Transverse colon (tissue), 4 donors: ENCODE measurements around the gene CRYAB. TPM values are rescaled to one million over a fixed set of nuclear protein-coding genes. Genes with fewer than 3 reads are reported as not detected.
"Not testable (repeated sequence)": the region's sequence is repeated elsewhere in the genome, so short reads cannot be mapped to it uniquely, and the experiment has no call there.

ENCODE experiments used
- DNase-seq: peaks from one replicate; pipeline ENCODE4 v3.0.0-alpha.2; 2019
- H3K27ac ChIP-seq, 4 donors: fragments of 200-600 bp; sonication (generic); 2 replicates each; pipeline ENCODE4 v1.5.1; 2016 to 2018; ENCODE audit warnings: inconsistent platforms in 4 of 4
- H3K27me3 ChIP-seq: fragments of 200-600 bp; sonication (generic); 2 replicates; pipeline ENCODE4 v1.5.1; 2017; ENCODE audit warnings: inconsistent platforms
- H3K36me3 ChIP-seq, 4 donors: fragments of 200-600 bp; sonication (generic); 2 replicates each; pipeline ENCODE4 v1.5.1; 2017 to 2019; ENCODE audit warnings: inconsistent platforms in 4 of 4
- H3K4me1 ChIP-seq, 4 donors: fragments of 200-600 bp; sonication (generic); 2 replicates each; pipeline ENCODE4 v1.5.1; 2017 to 2020; ENCODE audit warnings: inconsistent platforms in 4 of 4
- H3K4me3 ChIP-seq, 4 donors: fragments of 200-600 bp; sonication (generic); 1 replicate in 1 of 4; 2 replicates in 3 of 4; pipeline versions ENCODE4 v1.5.1 to v1.6.1; 2017 to 2019; ENCODE audit warnings: inconsistent platforms in 4 of 4
- H3K9me3 ChIP-seq, 2 donors: fragments of 200-600 bp; sonication (generic); 2 replicates each; pipeline ENCODE4 v1.5.1; 2017 to 2019; ENCODE audit warnings: inconsistent platforms in 2 of 2
- EP300 ChIP-seq: sonication (generic); formaldehyde crosslinking; IDR thresholded peaks from one replicate; pipeline ENCODE4 v1.6.1; 2017; ENCODE audit warnings: antibody characterized with exemption, low read depth
- POLR2A ChIP-seq: fragments of 450-650 bp; IDR thresholded peaks from one replicate; pipeline ENCODE4 v1.6.1; 2016; ENCODE audit warnings: antibody characterized with exemption, mild to moderate bottlenecking, moderate library complexity
- POLR2AphosphoS5 ChIP-seq, 3 donors: sonication (generic); formaldehyde crosslinking; IDR thresholded peaks; one replicate each; pipeline ENCODE4 v1.6.1; 2016; ENCODE audit warnings: antibody characterized with exemption in 3 of 3
- WGBS, 2 donors: methylation state at CpG; one replicate each; pipeline ENCODE4 v1.1.5; 2018; ENCODE audit warnings: low coverage in 1 of 2; 5-methylcytosine and 5-hydroxymethylcytosine counted together
- in situ Hi-C, 4 donors: fragments of 200-750 bp; cut with MboI; loops; one replicate each; pipeline versions ENCODE4 v1.15.0 to v1.15.1; 2017; ENCODE audit warnings: low sequenced_read_pairs in 3 of 4, low pct_ligation_motif_present in 1 of 4, low pct_unique_long_range_greater_than_20kb in 1 of 4
- intact Hi-C: fragments of 100-400 bp; cut with DNase I; formaldehyde crosslinking; loops from one replicate; pipeline ENCODE4 v1.15.1; 2023; ENCODE audit warnings: low total_unique reads
- total RNA-seq, 4 donors: library from RNA; depleted of rRNA; stranded (reverse); fragments of >200 nt; gene quantifications; one replicate each; pipeline ENCODE4 v1.1.0, GENCODE V29; 2016
- TF ChIP-seq, protein P1 (sequence below), 5 experiments: fragments of 200-600 bp in 3 of 5; fragments of 450-650 bp in 2 of 5; sonication (generic) in 3 of 5; IDR thresholded peaks; 1 replicate in 2 of 5; 2 replicates in 3 of 5; pipeline ENCODE4 v1.5.1; 2016 to 2017; ENCODE audit warnings: antibody characterized with exemption in 5 of 5, inconsistent platforms in 3 of 5, mild to moderate bottlenecking in 2 of 5, moderate library complexity in 1 of 5

CRYAB gene
- total RNA-seq, 4 donors from 2014 or later, result 38.0 to 112 (median 68.2) TPM

DNA sequence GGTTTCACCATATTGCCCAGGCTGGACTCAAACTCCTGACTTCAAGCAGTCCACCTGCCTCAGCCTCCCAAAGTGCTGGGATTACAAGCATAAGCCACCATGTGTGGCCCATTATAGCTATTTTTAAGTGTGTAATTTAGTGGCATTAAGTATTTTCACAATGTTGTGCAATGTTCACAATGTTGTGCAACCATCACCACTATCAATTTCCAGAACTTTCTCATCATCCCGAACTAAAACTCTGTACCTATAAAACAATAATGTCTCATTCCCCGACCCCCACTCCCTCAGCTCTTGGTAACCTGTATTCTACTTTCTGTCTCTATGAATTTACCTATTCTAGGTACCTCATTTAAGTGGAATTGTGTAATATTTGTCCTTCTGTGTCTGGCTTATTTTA is 24.7 kb downstream of the CRYAB start:
- in situ Hi-C loops, result no loop called here
- intact Hi-C loops, result no loop called here
- TF ChIP-seq POLR2A, result no peak
- TF ChIP-seq EP300, result no peak
- no peak for TF ChIP-seq POLR2AphosphoS5 (IDR thresholded peaks at IDR 0.05)
- TF ChIP-seq, protein P1, sequence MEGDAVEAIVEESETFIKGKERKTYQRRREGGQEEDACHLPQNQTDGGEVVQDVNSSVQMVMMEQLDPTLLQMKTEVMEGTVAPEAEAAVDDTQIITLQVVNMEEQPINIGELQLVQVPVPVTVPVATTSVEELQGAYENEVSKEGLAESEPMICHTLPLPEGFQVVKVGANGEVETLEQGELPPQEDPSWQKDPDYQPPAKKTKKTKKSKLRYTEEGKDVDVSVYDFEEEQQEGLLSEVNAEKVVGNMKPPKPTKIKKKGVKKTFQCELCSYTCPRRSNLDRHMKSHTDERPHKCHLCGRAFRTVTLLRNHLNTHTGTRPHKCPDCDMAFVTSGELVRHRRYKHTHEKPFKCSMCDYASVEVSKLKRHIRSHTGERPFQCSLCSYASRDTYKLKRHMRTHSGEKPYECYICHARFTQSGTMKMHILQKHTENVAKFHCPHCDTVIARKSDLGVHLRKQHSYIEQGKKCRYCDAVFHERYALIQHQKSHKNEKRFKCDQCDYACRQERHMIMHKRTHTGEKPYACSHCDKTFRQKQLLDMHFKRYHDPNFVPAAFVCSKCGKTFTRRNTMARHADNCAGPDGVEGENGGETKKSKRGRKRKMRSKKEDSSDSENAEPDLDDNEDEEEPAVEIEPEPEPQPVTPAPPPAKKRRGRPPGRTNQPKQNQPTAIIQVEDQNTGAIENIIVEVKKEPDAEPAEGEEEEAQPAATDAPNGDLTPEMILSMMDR (IDR thresholded peaks at IDR 0.05), result no peak
- WGBS, 2 donors, result 69 to 82% methylated on average over 2 of the region's 2 CpGs
- Histone ChIP-seq H3K27ac (no peak overlapping the region), H3K27me3 (no peaks in the 10 kb centered on the region), H3K4me3 (no peak overlapping the region), H3K36me3 (no peaks in the 10 kb centered on the region), H3K4me1 (no peaks in the 10 kb centered on the region), H3K9me3 (no peaks in the 10 kb centered on the region)
- DNase-seq, result no peak

DNA sequence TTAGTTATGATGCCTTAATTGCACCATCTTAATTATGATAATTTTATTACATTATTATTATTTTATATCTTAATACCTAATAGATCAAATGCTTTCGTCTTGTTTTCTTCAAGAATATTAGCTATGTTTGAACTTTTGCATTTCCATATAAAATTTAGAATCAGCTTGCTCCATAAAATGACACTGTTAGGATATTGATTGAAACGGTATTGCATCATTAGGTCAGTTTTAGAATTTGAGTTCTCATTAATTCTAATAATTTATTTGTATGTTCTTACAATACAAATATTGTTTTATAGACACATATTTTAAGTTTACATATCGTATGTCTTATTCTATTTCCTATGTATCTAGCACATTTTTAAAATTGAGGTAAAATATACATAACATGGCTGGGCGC is 25.5 kb downstream of the CRYAB start:
- DNase-seq, result no peak
- Histone ChIP-seq H3K27me3 (no peaks in the 10 kb centered on the region), H3K4me3 (no peak overlapping the region), H3K27ac (no peak overlapping the region), H3K4me1 (no peaks in the 10 kb centered on the region), H3K9me3 (no peaks in the 10 kb centered on the region), H3K36me3 (no peaks in the 10 kb centered on the region)
- no peak for TF ChIP-seq POLR2AphosphoS5 (IDR thresholded peaks at IDR 0.05)
- TF ChIP-seq, protein P1 (IDR thresholded peaks at IDR 0.05), result no peak
- no peak for TF ChIP-seq POLR2A
- intact Hi-C loops, result no loop called here
- 70 to 81% methylated on average over 4 of the region's 4 CpGs for WGBS, 2 donors
- in situ Hi-C loops, result no loop called here

DNA sequence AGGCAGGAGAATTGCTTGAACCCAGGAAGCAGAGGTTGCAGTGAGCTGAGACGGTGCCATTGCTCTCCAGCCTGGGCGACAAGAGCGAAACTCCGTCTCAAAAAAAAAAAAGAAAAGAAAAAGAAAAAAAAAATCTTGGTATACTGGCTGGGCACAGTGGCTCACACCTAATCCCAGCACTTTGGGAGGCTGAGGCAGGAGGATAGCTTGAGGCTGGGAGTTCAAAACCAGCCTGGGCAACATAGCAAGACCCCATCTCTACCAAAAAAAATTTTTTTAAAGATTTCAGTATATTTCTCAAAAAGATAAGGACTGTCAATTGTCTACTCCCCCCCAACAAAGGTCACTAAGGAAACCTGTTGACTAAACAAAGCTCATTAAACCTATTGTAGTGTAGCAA is 26.5 kb downstream of the CRYAB start:
- DNase-seq, H3K27me3 ChIP-seq, H3K9me3 ChIP-seq, in situ Hi-C loops, H3K36me3 ChIP-seq, intact Hi-C loops, H3K4me3 ChIP-seq, H3K27ac ChIP-seq, H3K4me1 ChIP-seq: not testable (repeated sequence)
- WGBS, 2 donors, result 92% methylated on average over 4 of the region's 4 CpGs; no CpG with 5 or more reads in 1 of the 2 donors

DNA sequence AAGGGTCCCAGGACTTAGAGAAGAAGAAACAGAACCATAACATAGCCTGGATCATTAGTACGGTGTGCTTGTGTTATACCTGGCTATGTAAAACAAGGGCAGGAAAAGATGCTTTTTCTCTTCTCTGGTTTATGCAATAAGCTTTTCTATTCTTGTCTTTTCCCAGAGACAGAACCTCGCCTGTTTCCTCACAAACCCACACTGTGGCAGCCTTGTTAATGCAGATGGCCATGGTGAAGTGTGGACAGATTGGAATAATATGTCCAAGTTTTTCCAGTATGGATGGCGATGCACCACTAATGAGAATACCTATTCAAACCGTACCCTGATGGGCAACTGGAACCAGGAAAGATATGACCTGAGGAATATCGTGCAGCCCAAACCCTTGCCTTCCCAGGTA is 29.4 kb downstream of the CRYAB start:
- Histone ChIP-seq H3K4me1 (peaks cover 6 to 16% (median 9%) of the 10 kb centered on the region in 4 donors), H3K4me3 (no peak overlapping the region), H3K27ac (no peak overlapping the region), H3K9me3 (no peaks in the 10 kb centered on the region), H3K27me3 (no peaks in the 10 kb centered on the region), H3K36me3 (no peaks in the 10 kb centered on the region)
- in situ Hi-C loops (no loop called here), intact Hi-C loops (no loop called here)
- WGBS, 2 donors, result 93 to 100% methylated on average over 1 to 5 of the region's 5 CpGs
- DNase-seq, result no peak
- TF ChIP-seq, protein P1 (IDR thresholded peaks at IDR 0.05), result no peak
- no peak for TF ChIP-seq POLR2AphosphoS5 (IDR thresholded peaks at IDR 0.05)
- no peak for TF ChIP-seq POLR2A
- no peak for TF ChIP-seq EP300

DNA sequence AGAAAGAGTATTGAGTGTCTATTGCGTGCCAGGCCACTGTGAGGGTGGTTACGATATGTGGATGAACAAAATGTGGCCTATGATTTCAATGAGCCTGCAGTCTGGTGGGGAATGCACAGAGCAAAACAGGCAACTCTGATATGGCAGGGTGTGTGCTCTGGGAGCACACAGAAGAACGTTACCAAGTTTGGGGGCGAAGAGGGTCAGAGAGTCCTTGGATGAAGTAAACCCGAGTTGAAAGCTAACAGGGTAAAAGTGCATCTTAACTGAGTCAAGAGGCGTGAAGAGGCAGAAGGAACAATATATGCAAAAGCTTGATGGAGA is 32.0 kb downstream of the CRYAB start:
- H3K27ac ChIP-seq, result peak overlapping the region; percentile 88 to 96 (median 92)
- 39 to 86% methylated on average over 1 to 6 of the region's 6 CpGs for WGBS, 2 donors
- H3K9me3 ChIP-seq, result no peaks in the 10 kb centered on the region
- no peak for DNase-seq
- peak overlapping the region; percentile 42 to 58 (median 48) for H3K4me3 ChIP-seq
- in situ Hi-C loops (loop anchor here in 2 of 4 donors (10.0 kb wide), 3 partner anchors 45 to 205 kb away; partner anchors contain the start of genes SDHD (in 1 of the 2) and TIMM8B (in 1 of the 2)), intact Hi-C loops (loop anchor here (5.0 kb wide), 1 partner anchor 98 kb away; no protein-coding TSS in a partner anchor)
- H3K27me3 ChIP-seq, result no peaks in the 10 kb centered on the region
- H3K36me3 ChIP-seq, result no peaks in the 10 kb centered on the region
- H3K4me1 ChIP-seq, result peaks cover 6 to 16% (median 9%) of the 10 kb centered on the region in 4 donors
- TF ChIP-seq, protein P1 (IDR thresholded peaks at IDR 0.05), result no peak
